Chondrocyte (in vitro differentiated cells): ENCODE measurements around the gene CAST. TPM values are rescaled to one million over a fixed set of nuclear protein-coding genes. Genes with fewer than 3 reads are reported as not detected.

Source experiments
- DNase-seq: peaks from one replicate; pipeline ENCODE4 v3.0.0; 2021; ENCODE audit warnings: mixed read lengths, low spot score
- H3K27ac Mint-ChIP-seq: one replicate; pipeline ENCODE4 v1.8.0; 2021; ENCODE audit warnings: mild to moderate bottlenecking, moderate library complexity, mixed read lengths; ENCODE audit not compliant: unreplicated experiment
- H3K27me3 Mint-ChIP-seq: 2 replicates; pipeline ENCODE4 v1.8.0; 2021; ENCODE audit warnings: low read depth, mixed read lengths
- H3K36me3 Mint-ChIP-seq: 2 replicates; pipeline ENCODE4 v1.8.0; 2021; ENCODE audit warnings: low read depth, mixed read lengths
- H3K4me1 Mint-ChIP-seq: 2 replicates; pipeline ENCODE4 v1.8.0; 2021; ENCODE audit warnings: low read depth, mild to moderate bottlenecking, mixed read lengths
- H3K4me3 Mint-ChIP-seq: one replicate; pipeline ENCODE4 v1.8.0; 2021; ENCODE audit warnings: mild to moderate bottlenecking, moderate library complexity, mixed read lengths; ENCODE audit not compliant: unreplicated experiment
- H3K9me3 Mint-ChIP-seq: 2 replicates; pipeline ENCODE4 v1.8.0; 2021; ENCODE audit warnings: low read depth, mixed read lengths
- total RNA-seq: library from RNA; stranded (reverse); gene quantifications from 3 replicates; pipeline ENCODE4 v1.2.1, GENCODE V29; 2021
- TF ChIP-seq, protein P1 (sequence below): fragments of 200-600 bp; sonication (generic); IDR thresholded peaks from 2 replicates; pipeline ENCODE4 v1.5.0; 2021; ENCODE audit warnings: antibody characterized with exemption, mild to moderate bottlenecking, moderate library complexity

CAST gene
- total RNA-seq, 1 donor from 2014 or later, result 131 TPM

DNA sequence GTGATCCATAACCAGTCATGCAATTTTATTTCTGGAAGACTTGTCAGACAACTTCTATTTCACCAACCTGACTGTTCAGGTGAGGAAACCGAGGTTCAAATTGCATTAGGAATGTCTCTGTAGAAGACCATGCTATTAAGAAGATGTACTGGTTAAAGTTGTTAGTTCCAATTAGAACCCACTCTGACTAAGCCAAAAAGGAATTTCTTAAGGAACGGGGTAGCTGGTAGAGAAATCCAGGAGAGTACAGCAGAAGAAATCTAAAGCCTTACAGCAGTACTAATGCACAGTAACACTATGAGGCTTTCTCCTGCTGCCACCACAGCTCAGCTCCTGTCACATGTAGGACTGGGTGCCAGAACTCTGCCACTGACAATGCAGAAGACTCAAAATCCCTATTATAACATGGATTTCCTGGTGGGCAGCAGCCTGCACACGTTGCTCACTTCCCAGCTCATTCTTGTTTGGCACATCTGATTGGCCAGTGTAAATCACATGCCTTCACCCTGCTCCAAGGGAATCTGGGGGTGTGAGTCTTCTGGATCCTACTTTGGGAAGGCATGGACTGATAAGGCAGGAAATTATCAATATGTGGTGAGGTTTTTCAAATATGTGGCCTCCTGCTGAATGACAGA lies 37.1 kb downstream of the CAST start:
- no peak for DNase-seq
- H3K4me3 Mint-ChIP-seq, result no peak overlapping the region

DNA sequence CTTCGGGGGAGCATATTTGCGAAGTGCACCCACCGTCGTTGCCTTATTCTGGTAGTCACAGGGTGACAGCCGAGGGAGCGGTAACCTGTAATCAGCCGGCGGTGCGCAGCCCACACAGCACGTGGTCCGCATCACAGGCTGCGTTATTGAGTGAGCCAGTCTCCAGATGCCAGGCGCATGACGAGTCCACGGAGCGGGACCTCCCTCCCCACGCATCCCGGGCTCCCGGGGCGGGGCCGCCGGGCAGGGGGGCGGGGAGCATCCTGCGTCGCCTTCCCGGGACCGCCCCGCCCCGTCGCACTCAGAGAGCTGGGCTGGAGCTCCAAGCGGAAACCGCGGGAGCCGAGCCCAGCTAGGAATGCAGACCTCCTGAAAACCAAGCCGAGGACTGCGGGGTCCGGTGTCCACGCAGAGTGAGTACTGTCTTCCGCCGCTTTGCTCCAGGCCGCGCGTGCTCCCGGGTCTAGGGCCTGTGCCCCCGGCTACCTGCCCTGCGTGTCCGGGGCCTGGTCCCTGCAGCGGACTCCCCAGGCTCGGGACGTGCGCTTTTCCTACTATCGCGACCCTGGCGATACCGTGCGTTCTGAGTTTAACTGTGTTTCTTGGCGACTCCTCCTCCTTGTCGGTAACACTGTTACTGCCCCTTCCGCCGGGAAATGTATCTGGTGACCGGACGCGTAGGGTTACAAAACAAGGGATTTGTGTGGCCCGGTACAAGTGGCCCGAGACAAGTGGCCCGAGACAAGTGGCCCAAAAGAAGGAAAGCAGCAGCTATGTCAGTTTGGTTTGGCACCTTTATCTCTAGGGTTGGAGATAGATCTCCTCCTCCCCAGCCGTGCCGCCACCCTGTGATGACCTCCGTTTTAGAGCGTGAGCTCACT lies 40.6 kb downstream of the CAST start:
- Mint-ChIP-seq H3K27me3 (no peaks in the 10 kb centered on the region), H3K36me3 (no peaks in the 10 kb centered on the region), H3K4me1 (peaks cover 29% of the 10 kb centered on the region), H3K27ac (peak overlapping the region; percentile 99), H3K4me3 (peak overlapping the region; percentile 82), H3K9me3 (no peaks in the 10 kb centered on the region)
- DNase-seq, result peak; percentile 98
- TF ChIP-seq, protein P1, sequence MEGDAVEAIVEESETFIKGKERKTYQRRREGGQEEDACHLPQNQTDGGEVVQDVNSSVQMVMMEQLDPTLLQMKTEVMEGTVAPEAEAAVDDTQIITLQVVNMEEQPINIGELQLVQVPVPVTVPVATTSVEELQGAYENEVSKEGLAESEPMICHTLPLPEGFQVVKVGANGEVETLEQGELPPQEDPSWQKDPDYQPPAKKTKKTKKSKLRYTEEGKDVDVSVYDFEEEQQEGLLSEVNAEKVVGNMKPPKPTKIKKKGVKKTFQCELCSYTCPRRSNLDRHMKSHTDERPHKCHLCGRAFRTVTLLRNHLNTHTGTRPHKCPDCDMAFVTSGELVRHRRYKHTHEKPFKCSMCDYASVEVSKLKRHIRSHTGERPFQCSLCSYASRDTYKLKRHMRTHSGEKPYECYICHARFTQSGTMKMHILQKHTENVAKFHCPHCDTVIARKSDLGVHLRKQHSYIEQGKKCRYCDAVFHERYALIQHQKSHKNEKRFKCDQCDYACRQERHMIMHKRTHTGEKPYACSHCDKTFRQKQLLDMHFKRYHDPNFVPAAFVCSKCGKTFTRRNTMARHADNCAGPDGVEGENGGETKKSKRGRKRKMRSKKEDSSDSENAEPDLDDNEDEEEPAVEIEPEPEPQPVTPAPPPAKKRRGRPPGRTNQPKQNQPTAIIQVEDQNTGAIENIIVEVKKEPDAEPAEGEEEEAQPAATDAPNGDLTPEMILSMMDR, result no peak

More for the DNA sequence above, 37.1 kb downstream of the CAST start:
- peaks cover 24% of the 10 kb centered on the region for H3K4me1 Mint-ChIP-seq
- H3K36me3 Mint-ChIP-seq, result no peaks in the 10 kb centered on the region
- TF ChIP-seq, protein P1, result no peak
- peak overlapping the region; percentile 69 for H3K27ac Mint-ChIP-seq
- H3K9me3 Mint-ChIP-seq, result no peaks in the 10 kb centered on the region
- H3K27me3 Mint-ChIP-seq, result no peaks in the 10 kb centered on the region

GRCh38 chr5:96703384-96703920 lies 41.3 kb downstream of the CAST start:
- Mint-ChIP-seq H3K36me3 (no peaks in the 10 kb centered on the region), H3K27ac (peak overlapping the region; percentile 94), H3K4me3 (peak overlapping the region; percentile 82), H3K27me3 (no peaks in the 10 kb centered on the region), H3K4me1 (peaks cover 29% of the 10 kb centered on the region), H3K9me3 (no peaks in the 10 kb centered on the region)
- DNase-seq, result no peak
- TF ChIP-seq, protein P1, result peak; percentile 25

GRCh38 chr5:96703995-96704394 lies 41.8 kb downstream of the CAST start:
- TF ChIP-seq, protein P1, result no peak
- peaks cover 34% of the 10 kb centered on the region for H3K4me1 Mint-ChIP-seq
- no peaks in the 10 kb centered on the region for H3K36me3 Mint-ChIP-seq
- peak overlapping the region; percentile 82 for H3K4me3 Mint-ChIP-seq
- H3K27me3 Mint-ChIP-seq, result no peaks in the 10 kb centered on the region
- no peak for DNase-seq
- no peaks in the 10 kb centered on the region for H3K9me3 Mint-ChIP-seq
- peak overlapping the region; percentile 94 for H3K27ac Mint-ChIP-seq

- Mint-ChIP-seq H3K9me3 (no peaks in the 10 kb centered on the region), H3K27me3 (no peaks in the 10 kb centered on the region), H3K4me1 (peaks cover 30% of the 10 kb centered on the region), H3K27ac (no peak overlapping the region), H3K36me3 (no peaks in the 10 kb centered on the region), H3K4me3 (no peak overlapping the region)
- TF ChIP-seq, protein P1, result no peak
- DNase-seq, result no peak
Observed at GRCh38 chr5:96706433-96707111, 44.4 kb downstream of the CAST start.
